Measurements from ENCODE around the gene GALNS. TPM values are rescaled to one million over a fixed set of nuclear protein-coding genes. Genes with fewer than 3 reads are reported as not detected.

GALNS gene
- total and polyA plus RNA-seq, 2 experiments from 2014 or later = 9.7 to 18.8 TPM

- TF ChIP-seq ZNF462 (CRISPR knock-in tag; IDR thresholded peaks at IDR 0.05) (no peak), ETS1 (IDR thresholded peaks at IDR 0.05) (no peak), ZNF331 (CRISPR knock-in tag; IDR thresholded peaks at IDR 0.05; ENCODE audit: low read depth) (no peak)
Observed at GRCh38 chr16:88853325-88853941, 3.3 kb downstream of the GALNS start (continued).

- Histone ChIP-seq H3F3A (replicated peaks; ENCODE audit: low read depth) (0 out of 2 replicates have a peak, but pooled peaks cover 3% of the 10 kb centered on the region), H3K79me2 (replicated peaks; ENCODE audit: insufficient read depth) (peaks cover 5% of the 10 kb centered on the region; the same call in 1 of the 2 replicates), H3K9me2 (ENCODE audit: insufficient read depth) (no peaks in the 10 kb centered on the region), H3K4me3 (no peak overlapping the region), H3K36me3 (ENCODE audit: insufficient read depth) (no peaks in the 10 kb centered on the region), H4K20me1 (replicated peaks; ENCODE audit: insufficient read depth) (peaks cover 5% of the 10 kb centered on the region; the same call in 1 of the 2 replicates), H3K4me1 (ENCODE audit: insufficient read depth) (no peaks in the 10 kb centered on the region; the same call in 1 of the 2 replicates), H2AFZ (no peak overlapping the region), H3K4me2 (no peak overlapping the region), H3K27me3 (ENCODE audit: insufficient read depth) (no peaks in the 10 kb centered on the region), H3K27ac (ENCODE audit: low read depth) (no peak overlapping the region)
- no peak overlapping the region for H3K4me3 Mint-ChIP-seq
- no peak for DNase-seq (ENCODE audit: low spot score)
- H3K36me3 Mint-ChIP-seq (ENCODE audit: low read depth) = peaks cover 22% of the 10 kb centered on the region
- H3K9me3 Mint-ChIP-seq = peaks cover 12% of the 10 kb centered on the region; the same call in 2 of the 3 replicates
- ATAC-seq = no peak
- peaks cover 12% of the 10 kb centered on the region for H3K4me1 Mint-ChIP-seq
- no peak overlapping the region for H3K27ac Mint-ChIP-seq
- peaks cover 6% of the 10 kb centered on the region for H3K27me3 Mint-ChIP-seq (ENCODE audit: insufficient read depth, low read depth, poor library complexity)
- TF ChIP-seq ZNF331 (CRISPR knock-in tag; IDR thresholded peaks at IDR 0.05; ENCODE audit: low read depth) = no peak
- TF ChIP-seq STAT1 (IDR thresholded peaks at IDR 0.05; ENCODE audit: unreplicated experiment) = no peak
- no peak for TF ChIP-seq JUNB (IDR thresholded peaks at IDR 0.05; ENCODE audit: unreplicated experiment)
- TF ChIP-seq EZH2 (IDR thresholded peaks at IDR 0.05; ENCODE audit: low read depth, unreplicated experiment) = no peak
- TF ChIP-seq CTCF (conservative IDR thresholded peaks at IDR 0.05; ENCODE audit: low read depth in 2 of 2) = no peak
- no peak for TF ChIP-seq ETS1 (IDR thresholded peaks at IDR 0.05)
- no peak for TF ChIP-seq POLR2AphosphoS5 (IDR thresholded peaks at IDR 0.05; ENCODE audit: low read depth)
- TF ChIP-seq REST (IDR thresholded peaks at IDR 0.05; ENCODE audit: unreplicated experiment) = no peak
- no peak for TF ChIP-seq NANOG (IDR thresholded peaks at IDR 0.05; ENCODE audit: borderline replicate concordance)
Observed at GRCh38 chr16:88851616-88852015, 5.1 kb downstream of the GALNS start.

Measured in GM23338 (cell line).